ENCODE results near the gene LYG1. TPM values are rescaled to one million over a fixed set of nuclear protein-coding genes. Genes with fewer than 3 reads are reported as not detected.
A peak's percentile ranks its signal among the peaks of the same experiment; 100 is the strongest.

The LYG1 gene
- total and polyA plus RNA-seq, 9 of the 15 experiments (the other 6 are each of a cell fraction or from before 2014, with no cell fraction given): 0.64 to 2.6 (median 1.2) TPM

DNA sequence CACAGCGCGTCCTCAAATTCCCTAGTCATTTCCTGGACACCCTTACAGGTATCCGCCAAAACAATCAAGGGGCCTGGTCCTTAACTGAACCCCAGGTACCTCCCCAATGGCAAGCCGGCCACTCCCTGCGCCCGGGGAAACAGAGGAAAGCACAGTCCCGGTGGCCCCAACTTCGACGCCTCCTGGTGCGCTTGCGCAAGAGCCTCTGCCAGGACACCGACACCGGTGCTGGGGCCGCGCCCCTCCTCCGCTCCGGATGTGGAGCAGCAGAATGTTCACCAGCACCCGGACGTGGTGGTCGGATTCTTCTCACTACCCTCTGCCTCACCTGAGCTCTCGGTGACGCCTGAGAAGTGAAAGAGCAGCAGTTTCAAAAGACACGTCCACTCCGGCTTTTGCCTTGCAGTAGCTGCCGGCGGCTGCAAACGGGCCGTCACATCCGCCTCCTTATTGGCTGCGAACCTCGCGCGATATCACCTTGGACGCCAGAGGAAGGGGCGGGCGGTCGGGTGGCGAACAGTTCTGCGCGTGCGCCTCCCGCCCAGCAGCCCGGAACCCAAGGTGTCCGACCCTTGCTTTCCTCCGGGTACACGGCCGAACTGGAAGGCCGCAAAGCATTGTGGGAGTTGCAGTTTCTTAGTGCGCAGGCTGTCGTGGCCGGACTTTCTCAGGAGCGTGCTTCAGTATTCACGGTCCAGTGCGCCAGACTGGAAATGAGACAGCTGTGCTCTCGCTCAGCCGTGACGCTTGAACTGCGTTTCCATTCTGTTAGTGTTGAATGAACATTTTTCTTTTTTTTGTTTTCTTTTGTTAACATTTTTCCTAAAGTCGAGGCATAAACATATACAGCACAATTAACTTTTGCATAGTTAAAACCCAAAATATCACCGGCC, 35.2 kb upstream of the LYG1 start, which contains the start of gene TXNDC9 (continued):
- TF ChIP-seq, protein P1, sequence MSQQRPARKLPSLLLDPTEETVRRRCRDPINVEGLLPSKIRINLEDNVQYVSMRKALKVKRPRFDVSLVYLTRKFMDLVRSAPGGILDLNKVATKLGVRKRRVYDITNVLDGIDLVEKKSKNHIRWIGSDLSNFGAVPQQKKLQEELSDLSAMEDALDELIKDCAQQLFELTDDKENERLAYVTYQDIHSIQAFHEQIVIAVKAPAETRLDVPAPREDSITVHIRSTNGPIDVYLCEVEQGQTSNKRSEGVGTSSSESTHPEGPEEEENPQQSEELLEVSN (IDR thresholded peaks at IDR 0.05; ENCODE audit: borderline replicate concordance in 1 of 2, extremely low read depth in 1 of 2, insufficient read depth in 1 of 2, insufficient read length in 1 of 2, low read depth in 1 of 2, low read length in 1 of 2, poor library complexity in 1 of 2, severe bottlenecking in 1 of 2): peak in 1 of 2 experiments; percentile 72
- TF ChIP-seq ELF1 (tag; IDR thresholded peaks at IDR 0.05) (peak; percentile 77; the same call in 1 of the 2 replicates), RBM34 (IDR thresholded peaks at IDR 0.05; ENCODE audit: borderline replicate concordance, insufficient read depth, low read length) (no peak), STAT5B (CRISPR knock-in tag; IDR thresholded peaks at IDR 0.05) (no peak), KDM5B (IDR thresholded peaks at IDR 0.05; ENCODE audit: insufficient replicate concordance, low read depth, low read length) (peak; percentile 97), NFIX (CRISPR knock-in tag; IDR thresholded peaks at IDR 0.05; ENCODE audit: low read depth) (no peak), ZNF589 (CRISPR knock-in tag; IDR thresholded peaks at IDR 0.05; ENCODE audit: low read depth) (peak; percentile 37; the same call in 1 of the 2 replicates), L3MBTL2 (IDR thresholded peaks at IDR 0.05) (peak; percentile 57), POLR2G (IDR thresholded peaks at IDR 0.05; ENCODE audit: low read depth, low read length) (peak; percentile 96), DNMT1 (IDR thresholded peaks at IDR 0.05) (no peak), DACH1 (IDR thresholded peaks at IDR 0.05; ENCODE audit: partially characterized antibody) (no peak), SMARCE1 (IDR thresholded peaks at IDR 0.05) (no peak), ZNF77 (CRISPR knock-in tag; IDR thresholded peaks at IDR 0.05) (no peak), ASH1L (IDR thresholded peaks at IDR 0.05; ENCODE audit: borderline replicate concordance, low read depth, partially characterized antibody) (no peak), ZNF253 (CRISPR knock-in tag; conservative IDR thresholded peaks at IDR 0.05) (no peak), TCF3 (CRISPR knock-in tag; IDR thresholded peaks at IDR 0.05) (no peak), DIDO1 (tag; IDR thresholded peaks at IDR 0.05; ENCODE audit: low read depth) (0 out of 2 replicates have a peak, but pooled peaks have one; percentile 27), ESRRB (CRISPR knock-in tag; IDR thresholded peaks at IDR 0.05; ENCODE audit: borderline replicate concordance) (no peak), ZNF174 (CRISPR knock-in tag; IDR thresholded peaks at IDR 0.05) (no peak), RCOR1 (IDR thresholded peaks at IDR 0.05; ENCODE audit: borderline replicate concordance in 1 of 2, low read depth in 2 of 2, low read length in 2 of 2) (no peak), FOXK2 (conservative IDR thresholded peaks at IDR 0.05 in 1 of 2, IDR thresholded peaks at IDR 0.05 in 1 of 2; ENCODE audit: low read depth in 2 of 2) (peak; percentile 52 to 54; a peak in 2 of 4 replicates)
- TF ChIP-seq, protein P2, sequence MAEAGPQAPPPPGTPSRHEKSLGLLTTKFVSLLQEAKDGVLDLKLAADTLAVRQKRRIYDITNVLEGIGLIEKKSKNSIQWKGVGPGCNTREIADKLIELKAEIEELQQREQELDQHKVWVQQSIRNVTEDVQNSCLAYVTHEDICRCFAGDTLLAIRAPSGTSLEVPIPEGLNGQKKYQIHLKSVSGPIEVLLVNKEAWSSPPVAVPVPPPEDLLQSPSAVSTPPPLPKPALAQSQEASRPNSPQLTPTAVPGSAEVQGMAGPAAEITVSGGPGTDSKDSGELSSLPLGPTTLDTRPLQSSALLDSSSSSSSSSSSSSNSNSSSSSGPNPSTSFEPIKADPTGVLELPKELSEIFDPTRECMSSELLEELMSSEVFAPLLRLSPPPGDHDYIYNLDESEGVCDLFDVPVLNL (CRISPR knock-in tag; IDR thresholded peaks at IDR 0.05; ENCODE audit: low read depth): no peak
- TF ChIP-seq, protein P3, sequence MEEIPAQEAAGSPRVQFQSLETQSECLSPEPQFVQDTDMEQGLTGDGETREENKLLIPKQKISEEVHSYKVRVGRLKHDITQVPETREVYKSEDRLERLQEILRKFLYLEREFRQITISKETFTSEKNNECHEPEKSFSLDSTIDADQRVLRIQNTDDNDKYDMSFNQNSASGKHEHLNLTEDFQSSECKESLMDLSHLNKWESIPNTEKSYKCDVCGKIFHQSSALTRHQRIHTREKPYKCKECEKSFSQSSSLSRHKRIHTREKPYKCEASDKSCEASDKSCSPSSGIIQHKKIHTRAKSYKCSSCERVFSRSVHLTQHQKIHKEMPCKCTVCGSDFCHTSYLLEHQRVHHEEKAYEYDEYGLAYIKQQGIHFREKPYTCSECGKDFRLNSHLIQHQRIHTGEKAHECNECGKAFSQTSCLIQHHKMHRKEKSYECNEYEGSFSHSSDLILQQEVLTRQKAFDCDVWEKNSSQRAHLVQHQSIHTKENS (CRISPR knock-in tag; IDR thresholded peaks at IDR 0.05): no peak
